ENCODE data around the gene VAMP5.

- TF ChIP-seq NFRKB (IDR thresholded peaks at IDR 0.05) (no peak), SP1 (IDR thresholded peaks at IDR 0.05) (no peak), BHLHE40 (IDR thresholded peaks at IDR 0.05; ENCODE audit: borderline replicate concordance) (no peak)
Observed at GRCh38 chr2:85577063-85577385, 7.2 kb upstream of the VAMP5 start.

All from HEK293T (cell line).